CD14-positive monocyte (primary cell): ENCODE measurements around the gene WDR82. TPM values are rescaled to one million over a fixed set of nuclear protein-coding genes. Genes with fewer than 3 reads are reported as not detected.
A peak's percentile ranks its signal among the peaks of the same experiment; 100 is the strongest.
"Not testable (repeated sequence)": the region's sequence is repeated elsewhere in the genome, so short reads cannot be mapped to it uniquely, and the experiment has no call there.

Source experiments
- DNase-seq, 3 donors: peaks; one replicate each; pipeline ENCODE4 v3.0.0-alpha.2; 2011 to 2022
- H2AFZ ChIP-seq: 2 replicates; pipeline ENCODE4 v1.6.0; 2012; ENCODE audit warnings: mild to moderate bottlenecking, low read depth, low read length, inconsistent platforms; ENCODE audit not compliant: insufficient read depth, poor library complexity, severe bottlenecking
- H3K27ac ChIP-seq, 2 donors: 1 replicate in 1 of 2; 2 replicates in 1 of 2; pipeline ENCODE4 v1.5.1; 2012 to 2013; ENCODE audit warnings: low read length in 2 of 2, control low read depth in 1 of 2, inconsistent platforms in 1 of 2, low read depth in 1 of 2, mild to moderate bottlenecking in 1 of 2
- H3K27me3 ChIP-seq, 2 donors: one replicate each; pipeline versions ENCODE4 v1.6.0 to v1.6.1; 2011 to 2013; ENCODE audit warnings: low read length in 2 of 2; ENCODE audit not compliant: control insufficient read depth in 2 of 2, insufficient read depth in 2 of 2
- H3K36me3 ChIP-seq, 2 donors: replicated peaks in 1 of 2; 1 replicate in 1 of 2; 2 replicates in 1 of 2; pipeline versions ENCODE4 v1.5.1 to v1.6.1; 2012 to 2013; ENCODE audit warnings: low read length in 2 of 2, control low read depth in 1 of 2, inconsistent platforms in 1 of 2, mild to moderate bottlenecking in 1 of 2; ENCODE audit not compliant: insufficient read depth in 2 of 2, control insufficient read depth in 1 of 2
- H3K4me1 ChIP-seq, 2 donors: 1 replicate in 1 of 2; 2 replicates in 1 of 2; pipeline versions ENCODE4 v1.5.1 to v1.6.1; 2012 to 2013; ENCODE audit warnings: low read length in 2 of 2, control low read depth in 1 of 2, inconsistent platforms in 1 of 2, mild to moderate bottlenecking in 1 of 2, moderate library complexity in 1 of 2; ENCODE audit not compliant: insufficient read depth in 2 of 2, control insufficient read depth in 1 of 2
- H3K4me2 ChIP-seq: replicated peaks from 2 replicates; pipeline ENCODE3; 2012; ENCODE audit warnings: low read length, moderate library complexity, mild to moderate bottlenecking; ENCODE audit not compliant: poor library complexity, severe bottlenecking; ENCODE audit errors: extremely low read depth
- H3K4me3 ChIP-seq, 3 experiments: fragments of 200-600 bp in 1 of 3; sonication (generic) in 1 of 3; replicated peaks in 1 of 3; 1 replicate in 2 of 3; 2 replicates in 1 of 3; pipeline ENCODE4 v1.5.1; 2011 to 2013; ENCODE audit warnings: low read length in 3 of 3, mild to moderate bottlenecking in 3 of 3, control low read depth in 2 of 3, low read depth in 2 of 3, inconsistent platforms in 1 of 3, moderate library complexity in 1 of 3
- H3K79me2 ChIP-seq: 2 replicates; pipeline ENCODE4 v1.6.0; 2012; ENCODE audit warnings: mild to moderate bottlenecking, control low read depth, inconsistent platforms, low read length, moderate library complexity; ENCODE audit not compliant: insufficient read depth
- H3K9ac ChIP-seq: 2 replicates; pipeline ENCODE4 v1.6.0; 2017; ENCODE audit warnings: low read length, mild to moderate bottlenecking; ENCODE audit not compliant: insufficient read depth, poor library complexity, severe bottlenecking
- H3K9me3 ChIP-seq, 2 donors: replicated peaks in 1 of 2; 1 replicate in 1 of 2; 2 replicates in 1 of 2; pipeline versions ENCODE4 v1.5.1 to v1.6.1; 2012 to 2013; ENCODE audit warnings: low read length in 2 of 2, control low read depth in 1 of 2; ENCODE audit not compliant: control insufficient read depth in 1 of 2, insufficient read depth in 1 of 2
- H4K20me1 ChIP-seq: 2 replicates; pipeline ENCODE4 v1.6.0; 2012; ENCODE audit warnings: mild to moderate bottlenecking, low read length, control low read depth, moderate library complexity; ENCODE audit not compliant: insufficient read depth
- H3K27ac Mint-ChIP-seq, 7 donors: one replicate each; pipeline ENCODE4 v1.8.0; 2020; ENCODE audit warnings: mild to moderate bottlenecking in 7 of 7, mixed read lengths in 7 of 7, moderate library complexity in 6 of 7, inconsistent platforms in 2 of 7
- H3K27me3 Mint-ChIP-seq, 3 donors: one replicate each; pipeline ENCODE4 v1.8.0; 2021 to 2022; ENCODE audit warnings: low read depth in 3 of 3, mild to moderate bottlenecking in 3 of 3, mixed read lengths in 3 of 3, moderate library complexity in 3 of 3, inconsistent platforms in 1 of 3
- H3K36me3 Mint-ChIP-seq, 2 donors: one replicate each; pipeline ENCODE4 v1.8.0; 2020; ENCODE audit warnings: mixed read lengths in 2 of 2, inconsistent platforms in 1 of 2, mild to moderate bottlenecking in 1 of 2
- H3K4me1 Mint-ChIP-seq: one replicate; pipeline ENCODE4 v1.8.0; 2020; ENCODE audit warnings: mild to moderate bottlenecking, mixed read lengths
- H3K4me3 Mint-ChIP-seq, 2 donors: one replicate each; pipeline ENCODE4 v1.8.0; 2020; ENCODE audit warnings: mild to moderate bottlenecking in 2 of 2, mixed read lengths in 2 of 2, moderate library complexity in 1 of 2
- H3K9me3 Mint-ChIP-seq, 7 donors: one replicate each; pipeline ENCODE4 v1.8.0; 2020 to 2022; ENCODE audit warnings: mixed read lengths in 7 of 7, mild to moderate bottlenecking in 6 of 7, moderate library complexity in 6 of 7, inconsistent platforms in 2 of 7
- WGBS: methylation state at CpG from one replicate; pipeline ENCODE4 v1.1.5; 2013; ENCODE audit warnings: missing lambda C conversion rate; ENCODE audit not compliant: insufficient coverage; 5-methylcytosine and 5-hydroxymethylcytosine counted together
- intact Hi-C, 2 donors: fragments of 100-400 bp; cut with micrococcal nuclease; formaldehyde crosslinking; loops; one replicate each; pipeline versions ENCODE4 v1.15.0 to v1.15.1; 2023
- polyA plus RNA-seq, 3 donors: library from polyadenylated mRNA; depleted of rRNA in 1 of 3; unstranded in 2 of 3; stranded (reverse) in 1 of 3; fragments of 300-500 nt in 2 of 3; fragments of >200 nt in 1 of 3; fragmentation: Illumina TruSeq in 2 of 3; gene quantifications; 1 replicate in 2 of 3; 2 replicates in 1 of 3; pipeline ENCODE4 v1.2.3, GENCODE V29; 2012 to 2021
- TF ChIP-seq, protein P1 (sequence below): fragments of 200-600 bp; IDR thresholded peaks from one replicate; pipeline ENCODE4 v1.8.0; 2022; ENCODE audit warnings: antibody characterized with exemption, mild to moderate bottlenecking

Gene WDR82
- polyA plus RNA-seq, 3 donors = 27.3 to 33.4 (median 32.3) TPM

DNA sequence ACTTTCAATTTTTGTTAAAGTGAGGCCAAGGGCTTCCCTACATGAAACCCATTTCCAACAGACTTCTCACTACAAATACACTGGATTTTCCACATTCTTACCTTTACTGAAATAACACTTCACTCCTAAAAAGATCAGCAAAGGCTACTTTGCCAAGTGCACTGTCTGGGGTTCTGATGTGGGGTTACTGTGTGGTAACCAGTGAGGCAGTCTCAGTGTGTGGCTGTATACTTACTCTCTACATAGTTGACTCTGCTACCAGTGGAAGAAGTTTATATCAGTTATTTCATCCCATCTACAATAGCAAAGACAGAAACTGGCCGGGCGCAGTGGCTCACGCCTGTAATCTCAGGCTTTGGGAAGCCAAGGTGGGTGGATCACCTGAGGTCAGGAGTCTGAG is 5.6 kb downstream of the WDR82 start:
- Histone ChIP-seq H2AFZ (no peak overlapping the region), H3K4me3 (no peak overlapping the region), H4K20me1 (peaks cover 96% of the 10 kb centered on the region), H3K9me3 (no peaks in the 10 kb centered on the region), H3K27ac (peak overlapping the region in 1 of 2 donors; percentile 59), H3K4me1 (peaks cover 51 to 79% of the 10 kb centered on the region in 2 donors), H3K9ac (no peak overlapping the region), H3K36me3 (peaks cover 25 to 59% of the 10 kb centered on the region in 2 donors), H3K27me3 (no peaks in the 10 kb centered on the region), H3K4me2 (no peak overlapping the region), H3K79me2 (peaks cover 100% of the 10 kb centered on the region)
- H3K4me3 Mint-ChIP-seq = no peak overlapping the region
- no peak for DNase-seq
- H3K27me3 Mint-ChIP-seq = no peaks in the 10 kb centered on the region
- peaks cover 39 to 68% of the 10 kb centered on the region in 2 donors for H3K36me3 Mint-ChIP-seq
- intact Hi-C loops = no loop called here
- TF ChIP-seq, protein P1, sequence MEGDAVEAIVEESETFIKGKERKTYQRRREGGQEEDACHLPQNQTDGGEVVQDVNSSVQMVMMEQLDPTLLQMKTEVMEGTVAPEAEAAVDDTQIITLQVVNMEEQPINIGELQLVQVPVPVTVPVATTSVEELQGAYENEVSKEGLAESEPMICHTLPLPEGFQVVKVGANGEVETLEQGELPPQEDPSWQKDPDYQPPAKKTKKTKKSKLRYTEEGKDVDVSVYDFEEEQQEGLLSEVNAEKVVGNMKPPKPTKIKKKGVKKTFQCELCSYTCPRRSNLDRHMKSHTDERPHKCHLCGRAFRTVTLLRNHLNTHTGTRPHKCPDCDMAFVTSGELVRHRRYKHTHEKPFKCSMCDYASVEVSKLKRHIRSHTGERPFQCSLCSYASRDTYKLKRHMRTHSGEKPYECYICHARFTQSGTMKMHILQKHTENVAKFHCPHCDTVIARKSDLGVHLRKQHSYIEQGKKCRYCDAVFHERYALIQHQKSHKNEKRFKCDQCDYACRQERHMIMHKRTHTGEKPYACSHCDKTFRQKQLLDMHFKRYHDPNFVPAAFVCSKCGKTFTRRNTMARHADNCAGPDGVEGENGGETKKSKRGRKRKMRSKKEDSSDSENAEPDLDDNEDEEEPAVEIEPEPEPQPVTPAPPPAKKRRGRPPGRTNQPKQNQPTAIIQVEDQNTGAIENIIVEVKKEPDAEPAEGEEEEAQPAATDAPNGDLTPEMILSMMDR = no peak
- no peaks in the 10 kb centered on the region for H3K9me3 Mint-ChIP-seq
- no CpG with 5 or more reads among the region's 3 CpGs for WGBS
- peaks cover 75% of the 10 kb centered on the region for H3K4me1 Mint-ChIP-seq
- H3K27ac Mint-ChIP-seq = peak overlapping the region in 5 of 7 donors; percentile 33 to 74 (median 61)

DNA sequence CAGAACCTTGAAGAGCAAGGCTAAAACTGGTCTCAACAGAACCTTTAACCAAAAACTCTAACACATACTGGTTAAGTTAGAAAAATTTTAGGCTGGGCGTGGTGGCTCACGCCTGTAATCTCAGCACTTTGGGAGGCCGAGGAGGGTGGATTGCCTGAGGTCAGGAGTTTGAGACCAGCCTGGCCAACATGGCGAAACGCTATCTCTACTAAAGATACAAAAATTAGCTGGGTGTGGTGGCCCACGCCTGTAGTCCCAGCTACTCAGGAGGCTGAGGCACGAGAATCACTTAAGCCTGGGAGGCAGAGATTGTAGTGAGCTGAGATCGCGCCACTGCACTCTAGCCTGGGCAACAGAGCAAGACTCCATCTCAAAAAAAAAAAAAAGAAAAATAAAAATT is 6.3 kb downstream of the WDR82 start:
- no CpG with 5 or more reads among the region's 9 CpGs for WGBS
- H3K4me2 ChIP-seq, H3K27me3 ChIP-seq, DNase-seq, H3K9ac ChIP-seq, H3K9me3 ChIP-seq, H3K4me3 ChIP-seq, H3K9me3 Mint-ChIP-seq, H2AFZ ChIP-seq, H3K4me3 Mint-ChIP-seq, intact Hi-C loops, H3K27me3 Mint-ChIP-seq: not testable (repeated sequence)
- H3K4me1 ChIP-seq = peaks cover 49 to 72% of the 10 kb centered on the region in 2 donors
- peak overlapping the region in 1 of 2 donors; percentile 90 for H3K27ac ChIP-seq
- H3K36me3 ChIP-seq = peaks cover 32 to 66% of the 10 kb centered on the region in 2 donors
- H3K27ac Mint-ChIP-seq = peak overlapping the region in 5 of 7 donors; percentile 2 to 98 (median 41)
- H4K20me1 ChIP-seq = peaks cover 97% of the 10 kb centered on the region
- H3K4me1 Mint-ChIP-seq = peaks cover 71% of the 10 kb centered on the region
- H3K36me3 Mint-ChIP-seq = peaks cover 46 to 75% of the 10 kb centered on the region in 2 donors
- peaks cover 100% of the 10 kb centered on the region for H3K79me2 ChIP-seq
